ENCODE data around the gene PLAGL1. TPM values are rescaled to one million over a fixed set of nuclear protein-coding genes. Genes with fewer than 3 reads are reported as not detected.

The PLAGL1 gene
- total RNA-seq, 1 donor from 2014 or later: 22.1 TPM

- DNase-seq (ENCODE audit: low read depth): no peak
- H3K4me3 ChIP-seq (ENCODE audit: low read depth, low read length): no peak overlapping the region
- TF ChIP-seq, protein P1, sequence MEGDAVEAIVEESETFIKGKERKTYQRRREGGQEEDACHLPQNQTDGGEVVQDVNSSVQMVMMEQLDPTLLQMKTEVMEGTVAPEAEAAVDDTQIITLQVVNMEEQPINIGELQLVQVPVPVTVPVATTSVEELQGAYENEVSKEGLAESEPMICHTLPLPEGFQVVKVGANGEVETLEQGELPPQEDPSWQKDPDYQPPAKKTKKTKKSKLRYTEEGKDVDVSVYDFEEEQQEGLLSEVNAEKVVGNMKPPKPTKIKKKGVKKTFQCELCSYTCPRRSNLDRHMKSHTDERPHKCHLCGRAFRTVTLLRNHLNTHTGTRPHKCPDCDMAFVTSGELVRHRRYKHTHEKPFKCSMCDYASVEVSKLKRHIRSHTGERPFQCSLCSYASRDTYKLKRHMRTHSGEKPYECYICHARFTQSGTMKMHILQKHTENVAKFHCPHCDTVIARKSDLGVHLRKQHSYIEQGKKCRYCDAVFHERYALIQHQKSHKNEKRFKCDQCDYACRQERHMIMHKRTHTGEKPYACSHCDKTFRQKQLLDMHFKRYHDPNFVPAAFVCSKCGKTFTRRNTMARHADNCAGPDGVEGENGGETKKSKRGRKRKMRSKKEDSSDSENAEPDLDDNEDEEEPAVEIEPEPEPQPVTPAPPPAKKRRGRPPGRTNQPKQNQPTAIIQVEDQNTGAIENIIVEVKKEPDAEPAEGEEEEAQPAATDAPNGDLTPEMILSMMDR (conservative IDR thresholded peaks at IDR 0.05; ENCODE audit: low read depth, low read length): no peak
These were observed 21.5 kb downstream of the PLAGL1 start for GRCh38 chr6:143986463-143987065.

- no peak for DNase-seq (ENCODE audit: low read depth)
- TF ChIP-seq, protein P1 (conservative IDR thresholded peaks at IDR 0.05; ENCODE audit: low read depth, low read length): no peak
- H3K4me3 ChIP-seq (ENCODE audit: low read depth, low read length): no peak overlapping the region
These were observed 23.4 kb downstream of the PLAGL1 start for GRCh38 chr6:143984666-143985065.

GRCh38 chr6:143982968-143983367 lies 25.1 kb downstream of the PLAGL1 start:
- TF ChIP-seq, protein P1 (conservative IDR thresholded peaks at IDR 0.05; ENCODE audit: low read depth, low read length): no peak
- no peak for DNase-seq (ENCODE audit: low read depth)
- H3K4me3 ChIP-seq (ENCODE audit: low read depth, low read length): no peak overlapping the region

GRCh38 chr6:143980921-143981320 lies 27.1 kb downstream of the PLAGL1 start:
- DNase-seq (ENCODE audit: low read depth): no peak
- TF ChIP-seq, protein P1 (conservative IDR thresholded peaks at IDR 0.05; ENCODE audit: low read depth, low read length): no peak
- H3K4me3 ChIP-seq (ENCODE audit: low read depth, low read length): no peak overlapping the region

GRCh38 chr6:143976806-143977349 lies 31.2 kb downstream of the PLAGL1 start:
- H3K4me3 ChIP-seq (ENCODE audit: low read depth, low read length): no peak overlapping the region
- DNase-seq (ENCODE audit: low read depth): no peak
- TF ChIP-seq, protein P1 (conservative IDR thresholded peaks at IDR 0.05; ENCODE audit: low read depth, low read length): no peak

DNA sequence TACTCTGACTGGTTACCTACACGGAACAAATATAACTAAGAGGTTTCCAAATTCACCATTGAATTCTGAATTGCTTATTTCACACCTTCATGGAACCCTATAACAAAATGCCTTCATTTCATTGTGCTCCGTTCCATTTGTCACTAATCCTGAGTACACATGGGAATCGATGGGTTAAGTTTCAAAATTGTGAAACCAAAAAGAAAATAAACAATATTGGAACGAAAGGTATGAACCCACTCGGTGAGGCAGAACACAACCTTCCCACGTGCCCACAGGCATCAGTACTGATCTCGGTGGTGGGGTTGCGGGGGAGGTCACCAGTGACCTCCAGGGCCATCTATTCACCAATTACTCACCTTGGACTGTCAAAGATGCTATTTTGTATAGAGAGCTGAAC lies 34.0 kb downstream of the PLAGL1 start:
- TF ChIP-seq, protein P1 (conservative IDR thresholded peaks at IDR 0.05; ENCODE audit: low read depth, low read length): no peak
- H3K4me3 ChIP-seq (ENCODE audit: low read depth, low read length): no peak overlapping the region
- DNase-seq (ENCODE audit: low read depth): no peak

Data from epithelial cell of proximal tubule (primary cell).